Stimulated activated CD8-positive, alpha-beta memory T cell treated with anti-CD3 and anti-CD28 coated beads, Interleukin-4, amount 100 ng/mL, for 1 hour (primary cell): ENCODE measurements around the gene SLIT3.

Experiments
- DNase-seq, 2 donors: peaks; one replicate each; pipeline ENCODE4 v3.0.0-alpha.2; 2020; ENCODE audit warnings: low read depth in 2 of 2, low spot score in 1 of 2

SLIT3 gene

DNA sequence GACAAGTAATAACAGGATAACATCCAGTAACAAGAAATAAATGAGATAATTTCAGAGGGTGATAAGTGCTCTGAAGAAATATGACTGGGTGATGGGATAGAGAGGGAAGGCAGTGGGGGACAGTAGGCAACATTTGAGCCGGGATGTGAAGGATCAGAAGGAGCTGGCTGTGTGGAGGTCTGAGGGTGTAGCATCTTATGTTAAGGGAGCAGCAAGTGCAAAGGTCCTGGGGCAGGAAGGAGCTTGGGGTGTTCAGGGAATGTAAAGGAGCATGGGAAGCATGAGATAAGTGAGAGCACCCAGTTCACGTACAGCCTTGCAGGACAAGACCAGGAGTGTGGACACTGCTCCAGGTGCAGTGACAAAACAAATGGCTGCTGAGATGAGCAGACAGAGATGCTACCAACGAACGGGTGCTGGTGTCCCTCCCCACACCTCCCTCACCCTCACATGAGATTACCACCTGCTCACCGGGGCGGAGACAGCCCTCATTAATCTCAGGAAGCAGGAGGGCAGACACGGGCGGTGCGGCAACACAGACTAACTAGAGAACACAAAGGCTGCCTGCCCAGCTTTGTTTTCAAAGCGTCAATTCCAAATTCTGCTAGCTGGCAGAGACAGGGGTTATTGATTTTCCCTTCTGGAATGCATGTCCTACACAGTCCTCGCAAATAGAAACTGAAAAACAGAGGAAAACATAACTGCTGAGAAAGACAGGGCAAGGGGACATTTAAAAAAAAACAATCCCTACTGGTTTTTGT lies 423.6 kb downstream of the SLIT3 start:
- no peak for DNase-seq

DNA sequence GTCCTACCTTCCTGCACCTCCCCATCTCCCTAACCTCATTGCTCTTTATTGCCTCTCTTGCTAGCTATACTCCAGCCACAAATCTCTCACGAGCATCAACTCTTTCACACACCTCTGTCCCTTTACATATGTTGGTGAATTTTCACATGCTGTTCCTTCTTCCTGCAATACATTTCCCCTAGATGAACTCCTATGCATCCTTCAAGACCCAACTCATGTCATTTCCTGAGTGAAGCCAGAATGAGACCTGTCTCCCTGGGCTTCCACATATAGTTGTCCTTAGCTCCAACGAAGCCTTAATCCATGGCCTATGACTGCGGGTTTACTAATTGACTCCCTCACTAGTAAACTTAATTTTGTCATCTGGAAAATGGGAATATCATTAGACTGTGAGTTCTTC lies 424.5 kb downstream of the SLIT3 start:
- no peak for DNase-seq

DNA sequence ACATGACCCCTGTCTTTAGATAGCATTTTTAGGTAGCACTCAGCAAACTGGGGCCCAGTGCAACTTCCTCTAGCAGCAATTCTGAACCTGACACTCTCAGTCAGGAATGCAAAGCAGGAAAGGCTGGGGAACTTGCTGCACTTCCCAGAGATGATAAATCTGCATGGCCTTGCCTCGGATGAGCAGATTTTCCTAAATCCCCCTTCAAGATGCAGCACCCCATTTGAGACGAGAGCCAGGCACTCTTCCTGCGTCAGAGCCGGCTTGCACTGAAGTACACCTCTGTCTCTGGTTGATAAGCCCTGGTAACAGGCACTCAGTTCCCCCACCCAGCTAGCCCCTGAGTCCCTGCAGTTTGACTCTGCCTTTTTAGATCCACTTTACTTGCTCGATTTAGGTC lies 425.1 kb downstream of the SLIT3 start:
- no peak for DNase-seq

DNA sequence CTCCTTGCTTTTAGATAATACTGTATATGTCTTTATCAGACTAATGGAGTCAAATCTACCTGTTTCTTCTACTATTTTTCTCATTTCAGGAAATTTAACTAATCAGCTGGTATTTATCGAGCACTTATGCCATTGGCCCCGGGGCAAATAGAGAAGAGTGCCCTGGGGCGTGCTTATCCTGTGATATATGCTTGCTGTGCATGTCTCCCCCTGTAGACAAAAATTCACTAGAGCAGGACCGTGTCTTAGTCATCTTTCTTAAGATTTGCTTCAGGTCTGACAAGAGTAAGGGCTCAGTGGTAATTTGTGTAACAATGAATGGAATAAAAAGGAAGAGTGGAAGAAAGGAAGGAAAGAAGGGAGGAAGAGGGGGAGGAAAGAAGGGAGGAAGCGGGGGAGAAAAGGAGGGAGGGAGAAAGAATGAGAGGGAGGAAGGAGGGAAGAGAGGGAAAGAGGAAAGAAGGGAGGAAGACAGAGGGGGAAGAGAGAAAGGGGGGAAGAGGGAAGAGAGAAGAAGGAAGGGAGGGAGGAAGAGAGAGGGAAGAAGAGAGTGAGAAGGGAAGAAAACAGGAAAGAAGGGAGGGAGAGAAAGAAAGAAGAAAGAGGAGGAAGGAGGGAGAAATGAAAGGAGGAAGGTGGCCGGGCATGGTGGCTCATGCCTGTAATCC lies 426.1 kb downstream of the SLIT3 start:
- DNase-seq: no peak

DNA sequence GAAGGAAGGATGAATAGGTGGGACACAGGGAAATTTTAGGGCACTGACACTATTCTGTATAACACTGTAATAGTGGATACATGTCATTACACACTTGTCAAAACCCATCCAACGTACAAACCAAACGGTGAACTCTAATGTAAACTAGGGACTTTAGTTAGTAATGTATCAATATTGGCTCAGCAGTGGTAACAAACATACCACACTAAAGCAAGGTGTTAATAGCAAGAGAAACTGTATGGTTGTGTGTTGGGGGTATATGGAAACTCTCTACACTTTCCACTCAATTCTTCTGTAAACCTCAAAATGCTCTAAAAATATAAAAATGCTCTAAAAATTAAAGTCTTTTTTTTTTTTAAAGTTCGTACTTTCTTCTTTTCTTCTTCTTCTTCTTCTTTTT lies 428.7 kb downstream of the SLIT3 start:
- no peak for DNase-seq

DNA sequence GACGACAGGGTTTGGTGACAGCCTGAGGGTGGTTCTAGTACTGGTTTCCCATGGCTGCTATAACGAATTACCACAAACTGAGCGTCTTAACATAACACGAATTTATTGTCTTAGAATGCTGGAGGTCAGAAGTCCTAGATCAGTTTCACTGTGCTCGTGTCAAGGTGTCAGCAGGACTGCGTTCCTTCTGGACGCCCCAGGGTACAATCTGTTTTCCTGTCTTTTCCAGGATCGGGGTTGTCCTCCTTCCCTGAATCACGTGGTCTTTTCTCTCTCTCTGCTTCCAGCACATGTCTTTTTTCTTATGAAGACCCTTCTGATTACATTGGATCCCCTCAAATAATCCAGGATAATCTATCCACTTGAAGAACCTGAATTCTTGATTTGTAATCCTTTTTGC lies 430.0 kb downstream of the SLIT3 start:
- DNase-seq: no peak

DNA sequence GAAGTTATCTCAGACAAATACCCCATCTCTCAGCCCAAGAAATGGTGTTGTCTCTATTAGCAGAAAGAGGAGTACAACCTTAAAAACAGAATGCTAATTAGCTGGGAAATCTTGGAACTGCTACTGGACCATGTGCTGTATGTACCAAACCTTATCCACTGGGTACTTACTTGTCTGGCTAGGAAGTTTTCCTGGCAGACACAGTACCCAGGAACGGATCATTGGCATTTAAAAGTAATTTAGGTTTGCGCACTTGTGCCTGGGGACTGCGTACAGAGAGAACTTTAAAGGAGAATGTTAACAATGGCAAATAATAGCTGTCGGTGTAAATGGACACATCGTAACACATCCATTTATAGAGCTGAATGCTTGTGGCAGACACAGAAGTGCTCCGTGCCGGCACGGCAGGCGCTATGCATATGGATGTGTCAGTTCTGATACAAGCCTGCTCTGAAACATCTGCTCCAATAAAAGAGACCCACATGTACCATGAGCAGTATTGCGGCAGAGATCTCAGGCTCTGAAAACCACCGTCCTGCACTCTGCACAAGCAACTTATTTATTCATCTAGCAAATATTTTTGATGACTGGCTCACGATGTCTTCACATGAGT lies 431.2 kb downstream of the SLIT3 start:
- DNase-seq: no peak

DNA sequence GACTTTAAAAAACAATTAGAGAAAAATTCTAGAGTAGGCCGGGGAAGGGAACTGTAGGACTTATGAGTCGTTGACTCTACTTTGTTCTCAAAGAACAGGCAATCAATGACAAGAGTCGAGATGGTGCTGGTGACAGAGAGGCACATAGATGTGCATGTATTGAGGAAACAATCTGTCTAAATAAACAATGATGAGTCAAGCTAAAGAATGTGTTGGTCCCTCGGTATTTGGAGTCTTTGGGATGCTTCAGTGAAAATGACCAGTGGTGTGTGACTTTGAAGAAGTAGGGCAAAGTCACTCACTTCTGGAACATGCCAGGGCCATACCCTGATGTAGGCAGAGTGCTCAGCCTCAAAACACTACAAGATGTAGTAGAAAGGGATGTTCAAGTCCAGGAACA lies 433.7 kb downstream of the SLIT3 start:
- no peak for DNase-seq

DNA sequence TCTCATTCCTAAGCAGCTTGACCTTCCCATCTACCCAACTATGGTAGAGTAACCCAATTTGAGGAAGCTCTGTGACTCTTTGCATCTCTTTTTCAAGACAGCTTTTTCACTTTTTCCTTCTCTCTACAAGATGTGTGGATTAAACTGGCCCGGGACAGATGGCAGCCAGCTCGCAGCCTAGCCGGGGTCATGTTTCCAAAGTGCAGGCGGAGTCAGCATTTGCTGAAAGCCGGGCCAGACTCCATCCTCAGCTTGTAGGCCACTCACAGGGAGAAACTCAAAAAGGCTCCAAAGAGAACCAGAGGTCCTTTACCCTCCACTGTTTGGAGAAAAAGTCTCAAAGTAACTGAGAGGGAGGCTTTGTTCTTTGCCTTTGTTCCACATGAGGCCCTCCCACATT lies 435.0 kb downstream of the SLIT3 start:
- no peak for DNase-seq

DNA sequence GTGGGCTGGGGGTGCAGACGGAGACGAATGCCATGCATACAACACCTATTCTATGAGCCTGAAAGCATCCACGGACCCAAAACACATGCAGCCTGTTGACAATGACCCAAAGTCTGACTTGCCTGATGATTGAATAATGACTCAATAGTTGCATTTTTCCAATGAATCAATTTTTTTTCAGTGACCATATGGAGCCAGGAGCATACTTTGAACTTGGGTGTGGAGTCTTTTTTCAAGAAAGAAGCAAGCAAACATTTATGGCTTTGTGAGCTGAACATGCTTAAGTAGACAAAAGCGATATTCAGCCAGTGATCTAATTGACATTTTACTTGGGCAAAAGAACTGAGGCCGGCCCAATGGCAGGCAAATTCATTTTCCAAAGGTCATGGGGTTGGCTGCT lies 437.9 kb downstream of the SLIT3 start:
- DNase-seq: no peak

DNA sequence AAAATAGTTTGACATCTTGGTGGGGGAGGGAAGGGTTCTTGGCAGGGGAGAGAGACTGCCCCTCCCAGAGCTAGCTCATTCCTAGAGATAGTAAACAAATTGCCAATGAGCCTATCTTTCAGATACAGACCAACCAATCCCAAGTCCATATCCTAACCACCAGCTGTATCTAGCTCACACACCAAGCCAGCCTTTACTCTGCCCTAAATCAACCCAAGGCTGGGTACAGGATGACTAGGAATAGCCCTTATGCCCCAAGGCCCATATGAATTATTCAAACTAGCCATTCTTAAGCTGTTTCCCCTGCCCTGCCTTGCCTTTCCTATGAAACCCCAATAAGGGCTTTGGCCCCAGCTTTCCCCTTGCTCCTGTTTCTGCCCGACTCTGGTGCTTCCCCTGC lies 440.4 kb downstream of the SLIT3 start:
- DNase-seq: no peak

DNA sequence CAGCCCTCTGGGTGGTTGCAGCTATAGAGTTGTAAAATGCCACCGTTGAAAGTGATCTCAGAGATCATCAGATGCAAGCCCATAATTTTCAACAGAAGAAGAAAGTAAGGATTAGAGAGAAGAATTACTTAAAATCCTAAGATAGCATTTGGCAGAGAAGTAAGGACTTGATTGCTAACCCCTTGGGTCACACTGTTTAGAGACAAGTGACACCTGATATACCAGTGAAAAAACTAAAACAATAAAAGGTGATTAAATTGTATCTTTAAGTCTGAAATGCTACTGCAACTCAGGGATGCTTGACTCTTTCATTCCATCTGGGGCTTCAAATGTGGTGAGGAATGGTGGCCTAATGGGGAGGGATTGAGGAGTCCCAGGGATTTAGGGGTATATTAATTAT lies 440.9 kb downstream of the SLIT3 start:
- DNase-seq: no peak

DNA sequence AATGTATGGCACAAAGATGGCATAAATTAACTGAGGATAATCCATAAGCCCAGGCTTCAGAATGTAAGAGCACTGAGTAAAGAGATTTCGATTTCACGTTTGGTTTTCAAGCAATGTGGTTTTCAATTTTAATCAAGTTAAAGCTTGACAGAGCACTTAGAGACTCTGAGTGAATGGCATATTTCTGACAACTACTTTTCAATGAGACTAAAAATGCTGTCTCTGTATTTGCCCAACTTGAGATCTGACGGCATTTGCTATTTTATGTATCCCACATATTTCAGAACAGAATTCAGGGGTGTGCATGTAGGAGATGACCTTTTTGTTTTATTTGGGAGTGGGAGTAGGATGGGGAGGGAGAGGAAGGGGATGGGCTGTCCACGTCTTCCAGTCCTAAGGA lies 441.5 kb downstream of the SLIT3 start:
- no peak for DNase-seq

DNA sequence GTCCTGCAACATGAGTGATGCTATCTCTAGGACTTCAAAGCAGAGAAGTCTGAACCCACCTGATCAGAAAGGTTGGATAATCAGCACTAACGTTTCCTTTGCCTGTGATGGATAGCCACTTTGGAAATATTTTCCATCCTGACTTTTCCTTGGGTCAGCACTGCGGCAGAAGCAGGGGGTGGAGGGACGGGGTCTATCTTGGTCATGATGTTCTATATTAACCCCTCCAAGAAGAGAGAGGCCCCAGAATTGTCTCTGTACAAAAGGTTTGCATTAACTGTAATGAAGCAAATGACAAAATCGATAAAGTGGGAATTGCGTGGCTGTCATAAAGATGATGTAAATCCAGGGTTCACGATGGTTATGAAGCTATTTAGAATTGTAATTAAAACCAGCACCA lies 441.9 kb downstream of the SLIT3 start:
- DNase-seq: no peak

DNA sequence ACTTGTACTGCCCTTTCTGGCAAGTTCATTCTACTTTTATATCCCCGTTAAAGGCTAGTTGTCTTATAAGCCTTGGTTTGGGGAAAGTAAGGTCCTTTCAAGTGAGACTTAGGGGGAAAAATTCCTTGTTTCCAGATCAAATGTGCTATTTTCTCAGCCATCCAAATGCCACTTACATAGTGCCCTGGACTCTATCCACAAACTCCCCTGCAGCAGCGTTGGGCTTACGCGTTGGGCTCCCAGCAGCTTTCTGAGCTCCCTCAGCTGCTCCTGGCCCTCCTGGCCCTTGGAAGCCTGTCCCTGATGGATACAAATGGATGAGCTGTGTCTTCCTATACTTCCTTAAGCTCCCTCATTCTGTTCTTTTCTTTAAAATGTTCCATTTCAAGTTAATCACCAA lies 442.6 kb downstream of the SLIT3 start:
- DNase-seq: no peak

DNA sequence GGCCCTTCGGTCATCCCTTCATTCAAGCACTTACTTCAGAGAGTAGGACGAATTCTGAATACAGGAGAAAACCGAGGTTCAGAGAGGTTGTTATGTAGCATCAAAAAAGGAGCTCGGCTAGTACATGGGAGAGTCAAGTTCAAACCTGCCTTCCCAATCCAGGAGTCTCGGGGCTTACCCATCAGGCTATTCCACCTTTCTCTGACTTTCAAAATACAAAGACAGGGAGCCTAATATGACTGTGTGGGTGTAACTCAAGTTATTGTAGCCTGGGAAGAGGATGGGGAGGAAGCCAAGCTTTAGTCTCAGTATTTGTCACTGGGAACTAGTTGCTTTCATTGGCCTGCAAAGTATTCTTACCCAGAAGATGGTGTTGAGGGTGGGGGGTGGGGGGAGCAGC lies 447.0 kb downstream of the SLIT3 start:
- no peak for DNase-seq

DNA sequence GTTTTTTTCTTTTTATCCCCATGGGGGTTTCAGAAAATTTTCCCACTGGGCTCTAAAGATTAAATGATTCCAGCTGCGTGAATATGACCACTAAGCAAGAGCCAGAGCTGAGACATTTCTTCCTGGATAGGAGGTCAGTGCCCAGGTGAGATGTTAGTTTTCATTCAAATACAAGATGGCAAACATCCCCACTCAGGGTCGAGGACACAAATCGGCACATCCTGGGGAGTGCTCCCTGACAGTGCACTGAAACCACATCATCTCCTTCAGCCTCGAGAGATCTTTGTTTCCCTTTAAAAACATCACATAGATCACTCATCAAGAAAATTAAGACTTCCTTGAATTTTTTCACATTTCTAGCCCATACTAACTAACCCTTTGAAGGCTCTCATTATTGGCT lies 448.6 kb downstream of the SLIT3 start:
- DNase-seq: no peak

DNA sequence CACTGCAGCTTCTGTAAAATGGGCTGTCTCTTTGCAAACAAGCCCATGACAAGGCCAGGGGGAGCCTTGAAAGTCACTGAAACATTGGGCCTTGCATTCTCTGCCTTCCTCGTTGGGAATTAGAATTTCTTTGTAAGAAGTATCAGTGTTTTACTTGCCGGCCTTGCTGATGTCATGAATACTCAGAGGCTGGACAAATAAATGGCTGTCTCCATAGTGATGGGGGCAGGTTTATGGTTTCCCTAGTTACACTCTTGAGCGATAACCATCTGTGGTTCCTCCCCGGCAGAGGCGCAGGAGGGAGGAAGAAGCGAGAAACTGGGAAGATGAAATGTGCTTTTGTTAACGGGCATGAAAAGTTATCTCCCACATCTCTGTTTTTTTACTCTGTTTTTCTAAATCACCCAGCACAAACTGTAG lies 449.0 kb downstream of the SLIT3 start:
- DNase-seq: no peak

DNA sequence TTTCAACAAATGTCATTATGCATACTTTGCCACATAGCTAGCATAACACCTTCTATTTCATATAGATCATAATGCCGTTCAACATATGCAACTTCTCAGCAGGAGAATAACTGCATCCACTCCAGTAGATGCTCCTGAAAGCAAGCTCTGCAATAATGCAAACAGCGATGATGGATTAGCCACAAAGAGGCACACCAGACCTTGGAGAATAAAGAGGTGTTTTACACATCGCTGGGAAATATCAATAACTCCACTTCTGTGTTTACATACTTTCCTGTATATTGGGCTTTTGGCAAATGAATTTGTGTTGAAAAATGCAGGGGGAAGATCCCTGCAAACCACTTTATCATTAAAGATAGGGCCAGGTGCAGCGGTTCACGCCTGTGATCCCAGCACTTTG lies 450.3 kb downstream of the SLIT3 start:
- no peak for DNase-seq

DNA sequence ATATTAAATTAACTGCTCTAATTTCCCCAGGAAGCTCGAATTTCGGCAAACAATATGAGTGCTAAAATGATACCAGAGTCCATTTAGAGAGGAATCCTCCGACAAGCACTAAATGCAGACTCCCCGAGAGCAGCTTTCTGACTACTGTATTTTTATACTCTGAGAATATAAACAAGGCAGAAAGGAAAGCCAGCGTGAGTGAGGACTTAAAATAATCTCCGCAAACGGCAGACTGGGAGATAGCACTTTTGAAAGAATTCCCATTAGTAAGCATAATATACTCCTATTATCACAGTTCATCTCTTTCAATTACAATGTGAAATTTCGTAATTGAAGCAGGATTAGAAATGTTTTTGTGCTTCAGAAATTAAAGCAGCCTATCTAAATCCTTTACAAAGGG lies 452.4 kb downstream of the SLIT3 start:
- DNase-seq: no peak

DNA sequence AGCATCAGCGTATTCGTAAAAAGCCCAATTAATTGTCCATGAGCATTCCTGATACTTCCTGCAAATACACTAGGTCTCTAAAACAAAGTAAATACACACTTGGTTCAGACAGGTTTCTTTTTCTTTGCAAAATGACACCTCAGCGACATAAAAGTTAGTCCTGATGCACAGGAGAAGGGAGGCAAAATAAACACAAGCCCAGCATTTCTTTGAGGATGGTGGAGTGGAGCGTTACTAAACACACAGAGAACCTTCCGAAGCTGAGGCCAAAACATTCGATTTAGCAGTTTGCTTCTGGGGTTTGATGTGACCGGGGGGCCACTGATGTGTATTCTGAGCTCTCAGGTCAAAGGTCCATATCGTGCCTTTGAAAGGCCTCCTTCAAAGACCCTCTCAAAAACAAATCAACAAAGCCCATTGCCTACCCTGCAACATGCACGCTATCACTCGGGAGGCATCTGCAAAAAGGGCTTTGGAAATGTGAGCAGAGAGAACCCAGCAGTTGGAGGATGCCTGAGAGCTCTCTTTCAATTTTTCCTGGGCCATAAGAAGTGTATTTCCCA lies 453.3 kb downstream of the SLIT3 start:
- no peak for DNase-seq

DNA sequence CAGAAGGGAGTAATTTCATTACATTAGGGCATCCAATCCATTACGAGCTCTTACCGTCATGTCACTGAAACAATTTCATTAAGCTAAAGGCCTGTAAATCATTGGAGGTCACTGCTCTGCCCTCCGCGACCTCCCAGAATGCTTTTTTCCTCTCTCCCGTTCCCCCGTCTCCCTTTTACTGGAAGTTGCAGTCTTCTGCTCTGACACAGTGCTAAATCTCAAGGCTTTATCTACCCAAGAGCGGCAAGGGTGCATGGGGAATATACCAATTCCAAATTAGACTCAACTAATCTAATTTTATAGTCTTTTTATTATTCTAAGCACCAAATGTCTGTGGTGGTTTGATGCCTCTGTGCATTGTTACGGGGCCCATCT lies 456.0 kb downstream of the SLIT3 start:
- DNase-seq: no peak
